NCI-H187 (cell line): ENCODE data around the gene ACAT2.
"Not testable (repeated sequence)": the region's sequence is repeated elsewhere in the genome, so short reads cannot be mapped to it uniquely, and the experiment has no call there.

ENCODE experiments used
- DNase-seq, 2 experiments: peaks; one replicate each; lab custom pipeline; 2025; lab: John Stamatoyannopoulos, UW

The ACAT2 gene

GRCh38 chr6:159813781-159814180 is 51.9 kb downstream of the ACAT2 start:
- no peak for DNase-seq

- DNase-seq, result no peak
Observed at GRCh38 chr6:159815410-159815809, 53.6 kb downstream of the ACAT2 start.

DNA sequence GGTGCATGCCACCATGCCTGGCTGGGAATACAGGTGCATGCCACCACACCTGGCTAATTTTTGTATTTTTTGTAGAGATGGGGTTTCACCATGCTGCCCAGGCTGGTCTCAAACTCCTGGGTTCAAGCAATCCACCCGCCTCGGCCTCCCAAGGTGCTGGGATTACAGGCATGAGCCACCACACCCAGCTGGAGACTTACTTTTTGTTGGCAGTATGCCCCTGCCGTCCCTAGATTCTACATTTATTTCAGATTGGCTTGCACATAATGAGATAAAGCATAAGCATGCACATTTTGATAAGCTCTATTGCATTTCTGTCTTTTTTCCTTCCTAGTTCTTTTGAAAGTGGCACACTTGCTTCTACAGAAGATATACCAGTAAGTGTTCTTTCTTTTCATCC is 54.9 kb downstream of the ACAT2 start:
- DNase-seq, result not testable (repeated sequence)

- DNase-seq, result no peak
Observed at GRCh38 chr6:159817951-159818739, 56.3 kb downstream of the ACAT2 start.

GRCh38 chr6:159819098-159819497 is 57.3 kb downstream of the ACAT2 start:
- no peak for DNase-seq

GRCh38 chr6:159819932-159820640 is 58.2 kb downstream of the ACAT2 start:
- no peak for DNase-seq

GRCh38 chr6:159821122-159821521 is 59.3 kb downstream of the ACAT2 start:
- DNase-seq, result no peak

GRCh38 chr6:159821726-159822125 is 59.9 kb downstream of the ACAT2 start:
- DNase-seq, result no peak

DNA sequence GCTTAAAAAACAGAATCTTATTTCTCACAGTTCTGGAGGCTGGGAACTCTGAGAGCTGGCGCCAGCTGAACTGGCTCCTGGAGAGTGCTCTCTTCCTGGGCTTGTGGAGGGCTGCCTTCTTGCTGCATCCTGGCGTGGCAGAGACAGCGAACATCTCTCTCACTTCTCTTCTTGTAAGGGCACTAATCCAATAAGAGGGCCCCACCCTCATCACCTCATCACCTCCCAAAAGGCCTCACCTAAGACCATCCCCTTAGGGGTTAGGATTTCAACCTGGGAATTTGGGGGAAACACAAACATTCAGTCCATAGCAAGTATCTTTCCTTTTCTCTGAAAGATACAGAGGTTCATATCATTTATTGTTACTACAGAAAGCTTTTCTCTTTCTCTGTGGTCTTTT is 62.1 kb downstream of the ACAT2 start:
- DNase-seq, result no peak

DNA sequence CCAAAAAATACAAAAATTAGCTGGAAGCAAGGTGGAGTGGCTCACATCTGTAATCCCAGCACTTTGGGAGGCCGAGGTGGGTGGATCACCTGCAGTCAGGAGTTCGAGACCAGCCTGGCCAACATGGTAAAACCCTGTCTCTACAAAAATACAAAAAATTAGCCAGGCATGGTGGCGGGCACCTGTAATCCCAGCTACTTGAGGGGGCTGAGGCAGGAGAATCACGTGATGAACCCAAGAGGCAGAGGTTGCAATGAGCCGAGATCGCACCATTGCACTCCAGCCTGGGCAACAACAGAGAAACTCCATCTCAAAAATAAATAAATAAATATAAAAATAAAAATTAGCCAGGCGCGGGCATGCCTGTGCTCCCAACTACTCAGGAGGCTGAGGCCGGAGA is 62.8 kb downstream of the ACAT2 start:
- DNase-seq, result not testable (repeated sequence)

DNA sequence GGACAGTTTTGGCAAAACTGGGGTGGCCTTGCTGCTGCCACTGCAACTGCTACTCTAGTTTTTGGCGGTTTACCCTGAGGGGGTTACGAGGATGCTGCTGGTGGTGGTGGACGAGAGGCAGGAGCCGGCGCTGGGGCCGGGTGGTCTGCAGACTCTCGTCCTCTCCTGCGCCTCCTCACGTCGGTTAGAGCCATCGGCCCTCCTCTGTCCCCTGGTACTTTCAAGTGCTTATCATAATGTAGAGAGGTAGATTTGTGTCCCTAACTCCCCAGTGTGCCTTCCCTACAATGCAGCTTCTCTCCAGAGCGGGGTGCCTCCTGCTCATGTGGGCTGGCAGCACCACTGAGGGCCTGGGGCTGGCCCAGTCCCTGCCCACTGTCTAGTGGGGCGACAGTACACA is 64.2 kb downstream of the ACAT2 start:
- DNase-seq, result no peak

GRCh38 chr6:159826968-159827647 is 65.3 kb downstream of the ACAT2 start:
- peak; percentile 68 to 85 for DNase-seq

- DNase-seq, result no peak
Observed at GRCh38 chr6:159828074-159828473, 66.2 kb downstream of the ACAT2 start.
